ENCODE measurements around the gene BZW2. TPM values are rescaled to one million over a fixed set of nuclear protein-coding genes. Genes with fewer than 3 reads are reported as not detected.

The BZW2 gene
- total RNA-seq, 1 donor from 2014 or later = 67.7 TPM

DNA sequence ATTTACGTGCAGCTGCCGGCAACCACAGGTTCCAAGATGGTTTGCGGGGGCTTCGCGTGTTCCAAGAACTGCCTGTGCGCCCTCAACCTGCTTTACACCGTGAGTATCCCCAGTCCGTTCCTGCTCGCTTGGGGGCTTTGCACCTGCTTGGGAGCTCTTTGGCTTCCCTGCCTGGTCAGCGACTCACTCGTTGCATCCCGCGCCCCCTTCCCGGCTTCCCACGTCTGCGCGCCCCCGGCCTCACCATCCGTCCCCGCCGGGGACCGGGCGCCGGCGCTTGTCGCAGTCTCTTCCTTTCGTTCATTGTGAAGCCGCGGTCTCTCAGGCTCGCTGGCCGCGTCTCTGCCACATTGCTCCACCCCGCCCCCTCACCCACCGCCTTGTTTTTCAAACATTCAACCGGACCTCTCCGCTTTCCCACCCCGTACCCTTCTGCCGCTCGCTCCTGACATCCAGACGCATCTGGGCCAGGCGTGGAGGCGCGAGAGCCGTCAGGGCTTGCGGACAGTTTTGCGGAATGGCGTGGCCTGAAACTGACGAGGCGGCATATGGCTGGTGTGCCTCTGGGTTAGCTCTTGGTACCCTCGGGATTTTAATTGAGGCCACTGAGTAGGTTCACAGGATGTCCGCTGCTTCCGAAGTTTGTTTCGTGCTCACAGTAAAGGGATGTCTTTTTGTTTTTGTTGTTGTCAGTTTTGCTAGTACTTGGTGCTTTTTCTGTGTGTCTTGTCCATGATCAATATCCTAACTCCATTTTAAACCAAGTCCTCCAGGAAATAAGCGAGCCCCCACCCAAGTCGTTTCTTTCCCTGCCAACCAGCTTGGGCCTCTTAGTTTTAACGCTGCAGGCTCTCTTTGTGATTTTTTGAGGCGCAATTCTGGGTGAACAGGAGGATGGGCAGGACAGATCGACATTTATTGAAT lies 108.2 kb downstream of the BZW2 start:
- no peak for DNase-seq

GRCh38 chr7:16754856-16755317 lies 108.9 kb downstream of the BZW2 start:
- no peak for DNase-seq

- no peak for DNase-seq
Observed at GRCh38 chr7:16755397-16755796, 109.4 kb downstream of the BZW2 start.

Other genes with a start within 250 kb of the BZW2 start
- gene CRPPA, start 224.6 kb upstream of the BZW2 start, total RNA-seq = 4.1 TPM
- 58.9 TPM for gene SOSTDC1, start 180.4 kb upstream of the BZW2 start, total RNA-seq
- gene LRRC72, start 119.4 kb upstream of the BZW2 start, total RNA-seq = not detected
- gene ANKMY2, start 427 bp upstream of the BZW2 start, total RNA-seq = 23.2 TPM
- 19.7 TPM for gene TSPAN13, start 107.6 kb downstream of the BZW2 start, total RNA-seq
- 21.7 TPM for gene AGR2, start 158.8 kb downstream of the BZW2 start, total RNA-seq
- gene AGR3, start 235.8 kb downstream of the BZW2 start, total RNA-seq = not detected

Measured in skin of body (tissue), 2 donors.